Ovary (tissue), 9 donors: Measurements from ENCODE around the gene LAMC1. TPM values are rescaled to one million over a fixed set of nuclear protein-coding genes. Genes with fewer than 3 reads are reported as not detected.

Experiments used
- DNase-seq, 5 donors: peaks; one replicate each; pipeline ENCODE4 v3.0.0-alpha.2; 2019 to 2020
- H3K27ac ChIP-seq, 2 donors: fragments of 200-600 bp; one replicate each; pipeline versions ENCODE4 v1.5.1 to v1.8.0; 2019 to 2022
- H3K27me3 ChIP-seq: fragments of 200-600 bp; one replicate; pipeline ENCODE4 v1.8.0; 2022
- H3K36me3 ChIP-seq: fragments of 200-600 bp; sonication (generic); one replicate; pipeline ENCODE4 v1.5.1; 2019
- H3K4me1 ChIP-seq: one replicate; pipeline ENCODE4 v1.8.1; 2013; ENCODE audit warnings: mild to moderate bottlenecking, moderate library complexity; ENCODE audit not compliant: insufficient read depth
- H3K4me3 ChIP-seq: fragments of 200-600 bp; sonication (generic); one replicate; pipeline ENCODE4 v1.5.1; 2017
- H3K9me3 ChIP-seq, 2 donors: fragments of 200-600 bp in 1 of 2; sonication (generic) in 1 of 2; one replicate each; pipeline versions ENCODE4 v1.5.1 to v1.8.1; 2013 to 2019; ENCODE audit warnings: mild to moderate bottlenecking in 1 of 2, moderate library complexity in 1 of 2
- EP300 ChIP-seq: sonication (generic); formaldehyde crosslinking; IDR thresholded peaks from one replicate; pipeline ENCODE4 v1.6.1; 2017; ENCODE audit warnings: antibody characterized with exemption
- POLR2A ChIP-seq: fragments of 450-650 bp; IDR thresholded peaks from one replicate; pipeline ENCODE4 v1.6.1; 2017; ENCODE audit warnings: antibody characterized with exemption, mild to moderate bottlenecking, moderate library complexity
- WGBS, 3 donors: extraction: QIAGEN DNeasy Blood & Tissue Kit in 1 of 3; methylation state at CpG; one replicate each; pipeline versions ENCODE4 v1.1.5 to v1.1.7; 2013 to 2017; 5-methylcytosine and 5-hydroxymethylcytosine counted together
- intact Hi-C, 4 donors: fragments of 100-400 bp; cut with DNase I; formaldehyde crosslinking; loops; one replicate each; pipeline versions ENCODE4 v1.11.0 to v1.15.1; 2022 to 2023
- polyA plus RNA-seq, 2 donors: library from polyadenylated mRNA; stranded (reverse); fragments of 200-250 nt in 1 of 2; fragments of 350-450 nt in 1 of 2; fragmentation: Illumina TruSeq in 1 of 2; extraction: RNeasy Lipid Tissue Mini Kit (QIAGEN cat#74804) in 1 of 2; gene quantifications; one replicate each; pipeline ENCODE4 v1.2.3, GENCODE V29; 2013 to 2014
- total RNA-seq, 7 donors: library from RNA; depleted of rRNA in 2 of 7; stranded (reverse); fragments of >200 nt in 2 of 7; fragmentation: NEBNext Ultra II Directional in 3 of 7; extraction: Animal tissue kit (Norgen Biotek cat#: 25700) in 3 of 7; gene quantifications; one replicate each; pipeline versions ENCODE4 v1.1.0 to v1.2.4, GENCODE V29; 2016 to 2023
- TF ChIP-seq, protein P1 (sequence below), 3 donors: fragments of 450-650 bp in 2 of 3; fragments of 200-600 bp in 1 of 3; IDR thresholded peaks; one replicate each; pipeline versions ENCODE4 v1.5.1 to v1.8.0; 2016 to 2022; ENCODE audit warnings: antibody characterized with exemption in 3 of 3, mild to moderate bottlenecking in 1 of 3
- donor health status: DM: no; HTN: no; CAD: no; lungs with moderate emphysema.
- donor health status: DM: no; HTN: no; CAD: no.
- donor health status: Bipolar disorder and iron deficiency.
- donor health status: DM: yes; HTN: yes; CAD: no.
- donor health status: DM: no; HTN: no; CAD: no.
- donor health status: DM: yes; HTN: yes; CAD: no.

Gene LAMC1
- total and polyA plus RNA-seq, 9 donors: 51.3 to 205 (median 85.2) TPM

DNA sequence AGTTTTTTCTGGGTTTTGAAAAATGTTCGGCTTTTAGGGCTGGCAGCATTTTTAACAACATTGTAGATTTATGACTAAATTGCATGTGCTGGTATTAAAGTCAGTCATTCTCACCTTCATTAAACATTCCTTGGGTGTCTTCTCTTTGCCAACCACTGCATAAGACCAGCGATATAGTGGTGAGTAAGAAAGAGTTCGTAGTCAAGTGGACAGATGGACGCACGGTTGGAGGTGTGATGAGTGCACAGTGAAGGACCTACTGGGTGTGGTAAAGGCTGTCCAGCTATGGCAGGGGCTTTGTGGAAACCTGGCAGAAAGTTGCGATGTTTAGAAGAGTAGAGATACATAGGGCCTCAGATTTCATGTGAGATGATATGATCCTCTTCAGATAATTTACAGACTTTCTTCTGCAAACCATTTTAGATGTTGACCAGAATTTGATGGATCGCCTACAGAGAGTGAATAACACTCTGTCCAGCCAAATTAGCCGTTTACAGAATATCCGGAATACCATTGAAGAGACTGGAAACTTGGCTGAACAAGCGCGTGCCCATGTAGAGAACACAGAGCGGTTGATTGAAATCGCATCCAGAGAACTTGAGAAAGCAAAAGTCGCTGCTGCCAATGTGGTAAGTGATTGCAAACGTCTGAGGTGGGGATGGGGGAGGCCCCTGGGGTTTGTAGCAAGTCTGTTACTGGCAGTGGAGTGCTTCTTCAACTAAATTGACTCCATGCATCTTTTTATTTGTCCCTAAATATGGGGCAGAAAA, 106.9 kb downstream of the LAMC1 start:
- DNase-seq: no peak
- peaks cover 2% of the 10 kb centered on the region for H3K4me1 ChIP-seq
- no peaks in the 10 kb centered on the region for H3K27me3 ChIP-seq
- H3K9me3 ChIP-seq: no peaks in the 10 kb centered on the region
- WGBS, 3 donors: 88 to 91% (median 91%) methylated on average over 15 of the region's 15 CpGs
- no peaks in the 10 kb centered on the region for H3K36me3 ChIP-seq
- H3K27ac ChIP-seq: no peak overlapping the region
- intact Hi-C loops: no loop called here
- H3K4me3 ChIP-seq: no peak overlapping the region
- TF ChIP-seq EP300: no peak
- TF ChIP-seq, protein P1, sequence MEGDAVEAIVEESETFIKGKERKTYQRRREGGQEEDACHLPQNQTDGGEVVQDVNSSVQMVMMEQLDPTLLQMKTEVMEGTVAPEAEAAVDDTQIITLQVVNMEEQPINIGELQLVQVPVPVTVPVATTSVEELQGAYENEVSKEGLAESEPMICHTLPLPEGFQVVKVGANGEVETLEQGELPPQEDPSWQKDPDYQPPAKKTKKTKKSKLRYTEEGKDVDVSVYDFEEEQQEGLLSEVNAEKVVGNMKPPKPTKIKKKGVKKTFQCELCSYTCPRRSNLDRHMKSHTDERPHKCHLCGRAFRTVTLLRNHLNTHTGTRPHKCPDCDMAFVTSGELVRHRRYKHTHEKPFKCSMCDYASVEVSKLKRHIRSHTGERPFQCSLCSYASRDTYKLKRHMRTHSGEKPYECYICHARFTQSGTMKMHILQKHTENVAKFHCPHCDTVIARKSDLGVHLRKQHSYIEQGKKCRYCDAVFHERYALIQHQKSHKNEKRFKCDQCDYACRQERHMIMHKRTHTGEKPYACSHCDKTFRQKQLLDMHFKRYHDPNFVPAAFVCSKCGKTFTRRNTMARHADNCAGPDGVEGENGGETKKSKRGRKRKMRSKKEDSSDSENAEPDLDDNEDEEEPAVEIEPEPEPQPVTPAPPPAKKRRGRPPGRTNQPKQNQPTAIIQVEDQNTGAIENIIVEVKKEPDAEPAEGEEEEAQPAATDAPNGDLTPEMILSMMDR (IDR thresholded peaks at IDR 0.05): no peak

DNA sequence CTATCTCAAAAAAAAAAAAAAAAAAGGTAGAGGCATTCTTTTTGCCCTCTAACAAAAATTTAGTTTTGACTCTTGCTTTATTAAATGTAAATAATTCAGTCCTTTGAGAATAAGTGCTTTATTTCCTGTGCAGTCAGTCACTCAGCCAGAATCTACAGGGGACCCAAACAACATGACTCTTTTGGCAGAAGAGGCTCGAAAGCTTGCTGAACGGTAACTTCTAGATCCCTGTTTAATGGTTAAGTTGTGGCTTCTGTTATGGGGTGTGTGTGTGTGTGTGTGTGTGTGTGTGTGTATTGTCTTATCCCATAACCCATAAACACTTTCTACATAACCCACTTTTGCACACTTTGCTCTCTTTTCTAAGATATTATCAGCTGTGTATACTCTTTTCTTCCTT, 107.9 kb downstream of the LAMC1 start:
- WGBS, 3 donors: 56 to 77% (median 63%) methylated on average over 2 of the region's 2 CpGs
- no peak overlapping the region for H3K4me3 ChIP-seq
- intact Hi-C loops: no loop called here
- TF ChIP-seq EP300: no peak
- no peak for TF ChIP-seq POLR2A
- TF ChIP-seq, protein P1 (IDR thresholded peaks at IDR 0.05): no peak
- no peaks in the 10 kb centered on the region for H3K36me3 ChIP-seq
- no peak overlapping the region for H3K27ac ChIP-seq
- no peaks in the 10 kb centered on the region for H3K4me1 ChIP-seq
- H3K9me3 ChIP-seq: no peaks in the 10 kb centered on the region
- H3K27me3 ChIP-seq: no peaks in the 10 kb centered on the region
- no peak for DNase-seq

DNA sequence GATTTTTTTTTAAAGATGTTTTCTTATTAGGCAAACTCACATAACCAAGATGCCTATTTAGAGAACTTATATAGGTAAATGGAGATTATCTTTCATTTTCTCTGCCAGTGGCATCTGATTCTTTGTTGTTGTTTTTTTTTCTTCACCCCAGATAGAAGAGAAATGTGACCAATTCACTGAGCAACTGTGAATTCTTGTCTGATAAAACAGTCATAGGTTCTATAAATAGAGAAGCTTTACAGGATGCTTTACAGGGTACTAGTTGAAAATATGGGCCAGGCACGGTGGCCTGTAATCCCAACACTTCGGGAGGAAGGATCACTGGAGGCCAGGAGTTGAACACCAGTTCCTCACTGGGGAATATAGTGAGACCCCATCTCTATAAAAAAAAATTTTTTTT, 112.1 kb downstream of the LAMC1 start:
- intact Hi-C loops: no loop called here
- Histone ChIP-seq H3K27me3 (no peaks in the 10 kb centered on the region), H3K27ac (no peak overlapping the region), H3K36me3 (no peaks in the 10 kb centered on the region), H3K4me3 (no peak overlapping the region), H3K9me3 (no peaks in the 10 kb centered on the region), H3K4me1 (peaks cover 3% of the 10 kb centered on the region)
- no peak for DNase-seq
- TF ChIP-seq, protein P1 (IDR thresholded peaks at IDR 0.05): no peak
- no peak for TF ChIP-seq EP300
- TF ChIP-seq POLR2A: no peak
- WGBS, 3 donors: 60 to 85% (median 75%) methylated on average over 2 of the region's 2 CpGs

DNA sequence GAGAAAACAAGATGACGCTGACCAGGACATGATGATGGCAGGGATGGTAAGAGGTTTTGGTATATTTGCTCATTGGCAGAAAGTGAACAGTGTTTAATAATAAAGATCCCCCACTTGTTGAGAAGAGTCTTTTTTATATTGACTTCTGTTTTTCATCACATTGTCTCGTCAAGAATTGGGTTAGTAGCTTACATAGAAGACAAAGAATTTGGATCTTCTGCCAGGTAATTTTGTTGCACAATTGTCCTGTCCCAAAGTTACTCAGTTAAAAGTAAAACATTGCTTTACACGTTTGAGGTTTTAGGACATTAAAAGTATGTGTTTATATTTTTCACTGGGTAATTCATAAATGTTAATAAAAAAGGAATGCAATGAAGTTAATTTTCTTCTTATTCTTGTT, 114.6 kb downstream of the LAMC1 start:
- Histone ChIP-seq H3K27ac (no peak overlapping the region), H3K36me3 (no peaks in the 10 kb centered on the region), H3K9me3 (no peaks in the 10 kb centered on the region), H3K27me3 (no peaks in the 10 kb centered on the region), H3K4me1 (peaks cover 3% of the 10 kb centered on the region), H3K4me3 (no peak overlapping the region)
- intact Hi-C loops: no loop called here
- TF ChIP-seq POLR2A: no peak
- no peak for TF ChIP-seq EP300
- TF ChIP-seq, protein P1 (IDR thresholded peaks at IDR 0.05): no peak
- 44 to 51% (median 44%) methylated on average over 3 of the region's 3 CpGs for WGBS, 3 donors
- DNase-seq: no peak
